D721Med (cell line): Measurements from ENCODE around the gene DENND2A.

ENCODE experiments used
- DNase-seq: peaks from one replicate; pipeline ENCODE4 v3.0.0; 2011; ENCODE audit warnings: low spot score; ENCODE audit not compliant: insufficient read length
- FAIRE-seq: peaks from 2 replicates; lab custom pipeline; 2011; peaks lifted over from hg19 to GRCh38; lab: Jason Lieb, UNC
- CTCF ChIP-seq: IDR thresholded peaks from 2 replicates; pipeline ENCODE4 v1.5.1; 2012; ENCODE audit warnings: mild to moderate bottlenecking, control low read depth; ENCODE audit not compliant: insufficient read depth; ENCODE audit errors: missing control alignments

Gene DENND2A

GRCh38 chr7:140594131-140594691, 46.4 kb downstream of the DENND2A start:
- DNase-seq = no peak
- TF ChIP-seq CTCF = no peak
- FAIRE-seq = no peak

GRCh38 chr7:140593672-140593982, 47.0 kb downstream of the DENND2A start:
- FAIRE-seq = no peak
- no peak for DNase-seq
- TF ChIP-seq CTCF = no peak

- no peak for TF ChIP-seq CTCF
- FAIRE-seq = no peak
- no peak for DNase-seq
Observed at GRCh38 chr7:140592964-140593671, 47.5 kb downstream of the DENND2A start.

GRCh38 chr7:140591180-140591902, 49.3 kb downstream of the DENND2A start:
- no peak for TF ChIP-seq CTCF
- FAIRE-seq = no peak
- no peak for DNase-seq

GRCh38 chr7:140587243-140587642, 53.4 kb downstream of the DENND2A start:
- TF ChIP-seq CTCF = no peak
- DNase-seq (no peak), FAIRE-seq (no peak)

GRCh38 chr7:140586516-140586915, 54.1 kb downstream of the DENND2A start:
- DNase-seq (no peak), FAIRE-seq (no peak)
- no peak for TF ChIP-seq CTCF

- no peak for DNase-seq
- no peak for FAIRE-seq
- no peak for TF ChIP-seq CTCF
Observed at GRCh38 chr7:140585333-140585732, 55.3 kb downstream of the DENND2A start.
